OCI-LY1 (cell line): ENCODE results near the gene BABAM2.

Experiments used
- H2AFZ ChIP-seq: fragments of 200-600 bp; sonication (generic), shearing (Covaris generic); 2 replicates; pipeline ENCODE4 v1.6.0; 2014; ENCODE audit warnings: antibody characterized with exemption, mild to moderate bottlenecking, low read length
- H3F3A ChIP-seq: fragments of 200-600 bp; sonication (generic), shearing (Covaris generic); 2 replicates; pipeline ENCODE4 v1.6.0; 2014; ENCODE audit warnings: mild to moderate bottlenecking, antibody characterized with exemption, low read length, moderate library complexity; ENCODE audit not compliant: insufficient read depth
- H3K27ac ChIP-seq: fragments of 200-600 bp; sonication (generic); 2 replicates; pipeline ENCODE4 v1.5.1; 2014; ENCODE audit warnings: low read length, mixed run types, mild to moderate bottlenecking, low read depth; ENCODE audit not compliant: poor library complexity, severe bottlenecking
- H3K27me3 ChIP-seq: fragments of 200-600 bp; sonication (generic); 2 replicates; pipeline ENCODE4 v1.6.0; 2014; ENCODE audit warnings: antibody characterized with exemption, mild to moderate bottlenecking, low read length, moderate library complexity; ENCODE audit not compliant: insufficient read depth
- H3K36me3 ChIP-seq: fragments of 200-600 bp; sonication (generic); 2 replicates; pipeline ENCODE4 v1.6.1; 2014; ENCODE audit warnings: mild to moderate bottlenecking, antibody characterized with exemption, low read length, moderate library complexity, mixed read lengths; ENCODE audit not compliant: insufficient read depth
- H3K4me1 ChIP-seq: fragments of 200-600 bp; sonication (generic); 2 replicates; pipeline ENCODE4 v1.5.1; 2014; ENCODE audit warnings: mild to moderate bottlenecking, low read length, moderate library complexity; ENCODE audit not compliant: insufficient read depth, severe bottlenecking
- H3K4me2 ChIP-seq: fragments of 200-600 bp; sonication (generic), shearing (Covaris generic); 2 replicates; pipeline ENCODE4 v1.6.1; 2014; ENCODE audit warnings: low read length
- H3K4me3 ChIP-seq: fragments of 200-600 bp; sonication (generic); 2 replicates; pipeline ENCODE4 v1.5.1; 2014; ENCODE audit warnings: low read length, low read depth, mild to moderate bottlenecking, mixed read lengths; ENCODE audit not compliant: poor library complexity, severe bottlenecking
- H3K79me2 ChIP-seq: fragments of 200-600 bp; shearing (Covaris generic); 2 replicates; pipeline ENCODE4 v1.6.1; 2016; ENCODE audit warnings: mixed run types, low read length, mixed read lengths; ENCODE audit not compliant: insufficient read depth
- H3K9ac ChIP-seq: fragments of 200-600 bp; sonication (generic), shearing (Covaris generic); 2 replicates; pipeline ENCODE4 v1.6.1; 2014; ENCODE audit warnings: mild to moderate bottlenecking, low read length, mixed read lengths
- H3K9me2 ChIP-seq: fragments of 200-600 bp; sonication (generic), shearing (Covaris generic); 2 replicates; pipeline ENCODE4 v1.6.1; 2014; ENCODE audit warnings: low read depth, mild to moderate bottlenecking, low read length, mixed read lengths
- H3K9me3 ChIP-seq: fragments of 200-600 bp; shearing (Covaris generic); 2 replicates; pipeline ENCODE4 v1.6.1; 2014; ENCODE audit warnings: low read length, mixed read lengths
- H4K20me1 ChIP-seq: fragments of 200-600 bp; sonication (generic), shearing (Covaris generic); 2 replicates; pipeline ENCODE4 v1.6.0; 2016; ENCODE audit warnings: mild to moderate bottlenecking, low read length; ENCODE audit not compliant: insufficient read depth
- EZH2 ChIP-seq: fragments of 200-600 bp; sonication (generic), shearing (Covaris generic); IDR thresholded peaks from 2 replicates; pipeline ENCODE4 v1.8.0; 2017; ENCODE audit warnings: borderline replicate concordance, mixed run types, mild to moderate bottlenecking, antibody characterized with exemption, low read length, moderate library complexity, mixed read lengths
- TF ChIP-seq, protein P1 (sequence below): fragments of 200-600 bp; sonication (generic), shearing (Covaris generic); IDR thresholded peaks from 2 replicates; pipeline ENCODE4 v1.5.1; 2017; ENCODE audit warnings: mild to moderate bottlenecking, antibody characterized with exemption, low read length, moderate library complexity, mixed read lengths

BABAM2 gene

DNA sequence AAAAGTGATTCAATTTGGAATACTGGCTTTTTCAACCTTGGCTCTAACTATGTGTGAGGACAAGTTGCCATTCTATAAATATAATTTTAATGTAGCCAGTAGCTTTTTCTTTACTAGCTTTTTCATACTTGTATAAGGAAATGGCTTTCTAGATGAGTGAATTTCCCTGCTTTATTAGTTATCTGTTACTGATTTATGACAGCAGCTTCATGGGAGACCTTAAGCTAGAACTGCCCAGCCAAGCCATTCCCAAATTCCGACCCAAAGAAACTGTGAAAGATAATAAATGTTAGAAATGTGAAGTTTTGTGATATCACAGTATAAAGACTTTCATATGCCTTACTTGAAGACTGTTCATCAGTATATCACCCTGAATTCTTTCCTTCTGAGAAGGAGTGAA, 32.3 kb downstream of the BABAM2 start:
- Histone ChIP-seq H3F3A (no peaks in the 10 kb centered on the region), H4K20me1 (no peaks in the 10 kb centered on the region), H3K27ac (no peak overlapping the region), H3K79me2 (no peaks in the 10 kb centered on the region), H3K27me3 (no peaks in the 10 kb centered on the region), H3K36me3 (no peaks in the 10 kb centered on the region), H2AFZ (no peak overlapping the region), H3K4me3 (no peak overlapping the region), H3K9me3 (no peaks in the 10 kb centered on the region), H3K9ac (no peak overlapping the region), H3K9me2 (no peaks in the 10 kb centered on the region), H3K4me2 (no peak overlapping the region), H3K4me1 (peaks cover 7% of the 10 kb centered on the region)
- TF ChIP-seq, protein P1, sequence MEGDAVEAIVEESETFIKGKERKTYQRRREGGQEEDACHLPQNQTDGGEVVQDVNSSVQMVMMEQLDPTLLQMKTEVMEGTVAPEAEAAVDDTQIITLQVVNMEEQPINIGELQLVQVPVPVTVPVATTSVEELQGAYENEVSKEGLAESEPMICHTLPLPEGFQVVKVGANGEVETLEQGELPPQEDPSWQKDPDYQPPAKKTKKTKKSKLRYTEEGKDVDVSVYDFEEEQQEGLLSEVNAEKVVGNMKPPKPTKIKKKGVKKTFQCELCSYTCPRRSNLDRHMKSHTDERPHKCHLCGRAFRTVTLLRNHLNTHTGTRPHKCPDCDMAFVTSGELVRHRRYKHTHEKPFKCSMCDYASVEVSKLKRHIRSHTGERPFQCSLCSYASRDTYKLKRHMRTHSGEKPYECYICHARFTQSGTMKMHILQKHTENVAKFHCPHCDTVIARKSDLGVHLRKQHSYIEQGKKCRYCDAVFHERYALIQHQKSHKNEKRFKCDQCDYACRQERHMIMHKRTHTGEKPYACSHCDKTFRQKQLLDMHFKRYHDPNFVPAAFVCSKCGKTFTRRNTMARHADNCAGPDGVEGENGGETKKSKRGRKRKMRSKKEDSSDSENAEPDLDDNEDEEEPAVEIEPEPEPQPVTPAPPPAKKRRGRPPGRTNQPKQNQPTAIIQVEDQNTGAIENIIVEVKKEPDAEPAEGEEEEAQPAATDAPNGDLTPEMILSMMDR = no peak
- no peak for TF ChIP-seq EZH2

DNA sequence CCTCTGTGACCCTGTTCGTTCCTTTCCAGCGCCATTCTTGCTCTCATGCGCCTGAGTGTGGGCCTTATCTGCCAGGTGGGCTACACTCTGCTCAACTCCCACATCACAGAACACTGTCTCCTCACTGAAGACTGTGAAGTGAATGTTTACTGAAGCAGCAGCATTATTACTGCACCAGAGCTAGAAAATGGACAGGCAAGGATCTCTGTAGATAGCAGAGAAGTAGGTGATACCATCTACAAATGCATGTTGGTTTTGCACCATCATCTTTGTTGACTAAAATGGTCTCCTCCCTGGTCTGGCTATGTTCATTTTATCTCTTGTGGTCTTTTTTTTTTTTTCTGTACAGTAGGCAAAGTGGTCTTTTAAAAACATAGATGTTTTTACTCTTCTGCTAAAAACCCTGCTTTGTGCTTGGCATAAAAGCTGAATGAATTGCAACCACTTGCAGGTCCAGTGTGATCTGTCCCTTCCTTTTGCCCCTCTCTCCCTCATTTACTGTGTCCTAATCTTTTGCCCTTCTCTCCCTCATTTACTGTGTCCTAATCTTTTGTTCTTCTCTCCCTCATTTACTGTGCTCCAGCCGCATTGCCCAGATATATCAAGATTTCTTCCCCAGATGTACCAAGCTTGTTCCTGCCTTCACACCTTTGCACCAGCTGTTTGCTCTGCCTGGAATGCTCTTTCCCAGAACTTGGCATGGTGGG, 35.4 kb downstream of the BABAM2 start:
- Histone ChIP-seq H3K4me1 (no peaks in the 10 kb centered on the region), H3K36me3 (no peaks in the 10 kb centered on the region), H4K20me1 (no peaks in the 10 kb centered on the region), H3F3A (no peaks in the 10 kb centered on the region), H3K4me3 (no peak overlapping the region), H3K9me2 (no peaks in the 10 kb centered on the region), H3K79me2 (no peaks in the 10 kb centered on the region), H3K27me3 (no peaks in the 10 kb centered on the region), H2AFZ (no peak overlapping the region), H3K9me3 (no peaks in the 10 kb centered on the region), H3K27ac (no peak overlapping the region), H3K9ac (no peak overlapping the region), H3K4me2 (no peak overlapping the region)
- TF ChIP-seq, protein P1 = no peak
- TF ChIP-seq EZH2 = no peak

DNA sequence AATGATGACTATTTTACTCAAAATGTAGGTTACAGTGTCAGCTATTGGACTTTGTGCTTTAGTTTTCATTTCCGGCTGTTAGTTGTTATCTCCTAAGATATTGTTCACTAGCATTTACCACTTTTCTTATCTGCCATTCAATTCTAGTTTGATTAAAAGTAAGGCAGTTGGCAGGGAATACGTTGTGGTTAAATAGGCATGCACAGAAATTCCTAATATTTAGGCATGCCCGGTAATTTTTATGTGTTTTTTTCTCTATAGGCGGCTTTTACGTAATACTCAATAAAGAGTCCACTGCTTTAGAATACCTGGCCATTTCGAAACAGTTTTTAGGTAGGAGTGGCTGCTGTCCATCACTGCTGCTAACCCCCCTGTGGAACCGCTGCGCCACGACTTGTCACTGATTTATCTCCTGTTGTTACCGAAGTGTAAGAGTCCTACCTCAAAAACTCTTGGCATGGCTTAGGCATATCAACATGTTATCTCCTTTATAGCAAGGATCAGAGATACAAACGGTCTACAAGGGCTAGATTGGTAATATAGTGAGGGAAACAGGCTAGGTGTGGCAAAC, 39.5 kb downstream of the BABAM2 start:
- Histone ChIP-seq H3K9ac (no peak overlapping the region), H3K36me3 (no peaks in the 10 kb centered on the region), H4K20me1 (no peaks in the 10 kb centered on the region), H3K4me3 (no peak overlapping the region), H3K27ac (no peak overlapping the region), H3K9me3 (no peaks in the 10 kb centered on the region), H3K27me3 (no peaks in the 10 kb centered on the region), H2AFZ (no peak overlapping the region), H3K4me2 (no peak overlapping the region), H3K4me1 (no peaks in the 10 kb centered on the region), H3K79me2 (no peaks in the 10 kb centered on the region), H3F3A (no peaks in the 10 kb centered on the region), H3K9me2 (no peaks in the 10 kb centered on the region)
- no peak for TF ChIP-seq EZH2
- TF ChIP-seq, protein P1 = no peak
